PFSK-1 (cell line): ENCODE results near the gene DNAI4.

Experiments
- POLR2AphosphoS5 ChIP-seq: IDR thresholded peaks from 2 replicates; pipeline ENCODE4 v1.6.1; 2012; ENCODE audit warnings: low read depth, mild to moderate bottlenecking, control low read depth, low read length, moderate library complexity
- REST ChIP-seq, 2 experiments: IDR thresholded peaks; 2 replicates each; pipeline versions ENCODE4 v1.6.1 to v1.8.0; 2011 to 2012; ENCODE audit warnings: low read depth in 2 of 2, low read length in 2 of 2, control low read depth in 1 of 2, inconsistent platforms in 1 of 2, mild to moderate bottlenecking in 1 of 2, moderate library complexity in 1 of 2; ENCODE audit not compliant: insufficient read depth in 1 of 2
- TAF1 ChIP-seq: IDR thresholded peaks from 2 replicates; pipeline ENCODE4 v1.6.1; 2012; ENCODE audit warnings: low read length, control low read depth, borderline replicate concordance; ENCODE audit not compliant: insufficient read depth

- TF ChIP-seq REST (IDR thresholded peaks at IDR 0.05; ENCODE audit: insufficient read depth in 1 of 2, low read depth in 2 of 2, low read length in 2 of 2) (no peak), POLR2AphosphoS5 (no peak), TAF1 (no peak)
Measured at GRCh38 chr1:66840929-66841328, 83.7 kb downstream of the DNAI4 start.
